ENCODE measurements around the gene FCHO1. TPM values are rescaled to one million over a fixed set of nuclear protein-coding genes. Genes with fewer than 3 reads are reported as not detected.

The FCHO1 gene
- total and polyA plus RNA-seq, 9 donors, result 0.38 to 1.3 (median 0.75) TPM

DNA sequence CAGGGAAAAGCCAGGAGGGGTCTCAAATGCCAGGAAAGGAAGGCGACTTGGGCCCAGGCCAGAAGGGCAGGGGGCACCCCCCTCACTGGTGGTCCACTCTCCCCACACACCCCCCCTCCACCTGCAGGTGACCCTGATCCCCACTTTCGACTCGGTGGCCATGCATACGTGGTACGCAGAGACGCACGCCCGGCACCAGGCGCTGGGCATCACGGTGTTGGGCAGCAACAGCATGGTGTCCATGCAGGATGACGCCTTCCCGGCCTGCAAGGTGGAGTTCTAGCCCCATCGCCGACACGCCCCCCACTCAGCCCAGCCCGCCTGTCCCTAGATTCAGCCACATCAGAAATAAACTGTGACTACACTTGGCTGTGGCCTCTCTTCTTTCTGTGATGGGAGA is 17.1 kb upstream of the FCHO1 start:
- Histone ChIP-seq H3K4me1 (ENCODE audit: control insufficient read depth, insufficient read depth, low read length) (peaks cover 3% of the 10 kb centered on the region), H3K4me3 (ENCODE audit: low read length) (no peak overlapping the region), H3K27me3 (ENCODE audit: control insufficient read depth, insufficient read depth, low read length) (no peaks in the 10 kb centered on the region), H3K27ac (ENCODE audit: low read length) (no peak overlapping the region), H3K36me3 (ENCODE audit: control insufficient read depth, insufficient read depth, low read length) (peaks cover 65% of the 10 kb centered on the region), H3K9me3 (replicated peaks; ENCODE audit: control insufficient read depth, low read depth, low read length) (peaks cover 3% of the 10 kb centered on the region)
- 91% methylated on average over 14 of the region's 16 CpGs for WGBS (ENCODE audit: insufficient coverage)
- DNase-seq, result no peak

DNA sequence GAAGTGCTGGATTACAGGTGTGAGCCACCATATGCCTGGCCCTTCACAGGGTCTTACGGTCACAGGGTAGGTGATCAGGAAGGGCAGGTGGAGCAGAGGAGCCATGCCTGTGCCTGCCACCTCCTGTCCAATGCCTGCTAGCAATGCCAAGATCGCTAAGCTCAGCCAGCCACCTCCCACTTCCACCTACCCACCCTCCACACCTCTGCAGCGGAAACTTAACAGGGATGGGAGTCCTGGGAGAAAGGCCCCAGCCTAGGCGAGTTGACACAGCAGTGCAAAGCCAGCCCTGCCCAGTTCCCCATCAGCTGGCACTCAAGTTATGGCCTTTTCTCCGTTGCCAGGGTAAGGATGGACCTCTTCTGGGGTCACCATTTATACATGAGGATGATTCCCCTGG is 15.9 kb upstream of the FCHO1 start:
- 100% methylated on average over 3 of the region's 5 CpGs for WGBS (ENCODE audit: insufficient coverage)
- H3K36me3 ChIP-seq (ENCODE audit: control insufficient read depth, insufficient read depth, low read length), result peaks cover 57% of the 10 kb centered on the region
- peaks cover 4% of the 10 kb centered on the region for H3K4me1 ChIP-seq (ENCODE audit: control insufficient read depth, insufficient read depth, low read length)
- H3K27ac ChIP-seq (ENCODE audit: low read length), result no peak overlapping the region
- H3K4me3 ChIP-seq (ENCODE audit: low read length), result no peak overlapping the region
- no peak for DNase-seq
- H3K27me3 ChIP-seq (ENCODE audit: control insufficient read depth, insufficient read depth, low read length), result no peaks in the 10 kb centered on the region
- H3K9me3 ChIP-seq (replicated peaks; ENCODE audit: control insufficient read depth, low read depth, low read length), result peaks cover 3% of the 10 kb centered on the region

DNA sequence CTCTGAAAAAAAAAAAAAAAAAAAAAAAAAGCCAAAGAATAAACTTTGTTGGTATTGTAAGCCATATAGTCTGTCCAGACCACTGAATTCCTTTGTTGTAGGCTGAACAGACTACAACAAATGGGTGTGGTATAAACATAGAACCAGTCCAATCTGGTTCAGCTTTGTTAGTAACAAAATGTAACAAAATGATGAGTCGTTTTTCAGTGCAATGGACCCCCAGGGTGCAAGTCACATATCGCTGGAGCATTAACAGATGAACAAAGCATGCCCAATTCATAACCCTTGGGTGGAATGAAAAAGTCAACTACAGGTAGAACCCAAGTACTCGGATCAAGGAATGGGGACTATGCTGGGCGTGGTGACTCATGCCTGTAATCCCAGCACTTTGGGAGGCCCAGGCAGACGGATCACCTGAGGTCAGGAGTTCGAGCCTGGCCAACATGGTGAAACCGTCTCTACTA is 13.6 kb upstream of the FCHO1 start:
- WGBS (ENCODE audit: insufficient coverage), result 89% methylated on average over 4 of the region's 7 CpGs

DNA sequence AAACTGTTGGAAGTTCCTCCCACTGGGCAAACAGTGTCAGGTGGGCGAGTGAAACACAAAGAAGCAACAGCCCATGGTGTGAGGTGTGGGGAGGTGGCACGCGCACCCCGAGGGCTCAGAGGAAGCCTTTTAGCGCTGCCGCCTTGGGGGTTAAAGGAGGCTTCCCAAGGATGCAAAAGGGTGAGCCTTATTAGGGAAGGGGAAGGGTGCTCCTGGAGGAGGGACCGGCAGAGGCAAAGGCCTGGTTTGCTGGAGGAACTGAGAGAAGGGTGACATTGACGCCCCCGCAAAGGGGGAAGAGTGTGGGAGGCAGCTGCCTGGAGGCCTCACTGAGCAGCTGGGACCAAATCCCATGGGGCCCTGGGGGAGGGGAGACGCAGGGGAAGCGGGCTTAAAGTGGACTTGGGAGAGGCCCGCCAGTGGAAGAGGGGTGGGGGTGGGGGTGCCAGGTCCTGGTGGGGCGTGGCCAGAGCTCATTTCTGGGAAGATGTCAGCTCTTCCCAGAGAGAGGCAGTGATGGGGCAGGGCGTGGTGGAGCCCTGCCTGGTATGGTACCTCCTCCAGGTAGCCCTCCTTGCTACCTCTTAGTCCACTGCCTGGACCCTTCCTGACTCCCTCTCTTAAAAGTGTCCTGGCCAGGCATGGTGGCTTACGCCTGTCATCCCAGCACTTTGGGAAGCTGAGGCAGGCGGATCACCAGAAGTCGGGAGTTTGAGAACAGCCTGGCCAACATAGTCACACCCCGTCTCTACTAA is 12.0 kb upstream of the FCHO1 start:
- Histone ChIP-seq H3K4me3 (ENCODE audit: low read length) (no peak overlapping the region), H3K4me1 (ENCODE audit: control insufficient read depth, insufficient read depth, low read length) (peaks cover 4% of the 10 kb centered on the region), H3K36me3 (ENCODE audit: control insufficient read depth, insufficient read depth, low read length) (peaks cover 20% of the 10 kb centered on the region), H3K27me3 (ENCODE audit: control insufficient read depth, insufficient read depth, low read length) (no peaks in the 10 kb centered on the region), H3K27ac (ENCODE audit: low read length) (no peak overlapping the region), H3K9me3 (replicated peaks; ENCODE audit: control insufficient read depth, low read depth, low read length) (no peaks in the 10 kb centered on the region)
- 62% methylated on average over 17 of the region's 18 CpGs for WGBS (ENCODE audit: insufficient coverage)
- peak; percentile 52 for DNase-seq

More for the DNA sequence above, 13.6 kb upstream of the FCHO1 start:
- Histone ChIP-seq H3K9me3 (replicated peaks; ENCODE audit: control insufficient read depth, low read depth, low read length) (no peaks in the 10 kb centered on the region), H3K4me3 (ENCODE audit: low read length) (no peak overlapping the region), H3K27me3 (ENCODE audit: control insufficient read depth, insufficient read depth, low read length) (no peaks in the 10 kb centered on the region), H3K27ac (ENCODE audit: low read length) (no peak overlapping the region), H3K4me1 (ENCODE audit: control insufficient read depth, insufficient read depth, low read length) (peaks cover 4% of the 10 kb centered on the region), H3K36me3 (ENCODE audit: control insufficient read depth, insufficient read depth, low read length) (peaks cover 36% of the 10 kb centered on the region)
- no peak for DNase-seq

DNA sequence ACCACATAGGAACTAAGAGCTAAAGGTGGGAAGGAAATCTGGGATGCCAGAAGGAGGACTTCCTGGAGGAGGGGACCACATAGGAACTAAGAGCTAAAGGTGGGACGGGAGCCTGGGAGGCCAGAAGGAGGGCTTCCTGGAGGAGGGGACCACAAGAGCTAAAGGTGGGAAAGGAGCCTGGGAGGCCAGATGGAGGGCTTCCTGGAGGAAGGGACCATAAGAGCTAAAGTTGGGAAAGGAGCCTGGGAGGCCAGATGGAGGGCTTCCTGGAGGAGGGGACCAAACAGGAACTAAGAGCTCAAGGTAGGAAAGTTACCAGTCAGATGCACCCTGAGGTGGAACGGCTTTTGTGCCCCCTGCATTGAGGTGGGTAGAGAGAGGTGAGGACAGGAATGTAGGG is 9.8 kb upstream of the FCHO1 start:
- Histone ChIP-seq H3K4me1 (ENCODE audit: control insufficient read depth, insufficient read depth, low read length) (peaks cover 4% of the 10 kb centered on the region), H3K36me3 (ENCODE audit: control insufficient read depth, insufficient read depth, low read length) (peaks cover 5% of the 10 kb centered on the region), H3K9me3 (replicated peaks; ENCODE audit: control insufficient read depth, low read depth, low read length) (no peaks in the 10 kb centered on the region), H3K27ac (ENCODE audit: low read length) (no peak overlapping the region), H3K27me3 (ENCODE audit: control insufficient read depth, insufficient read depth, low read length) (no peaks in the 10 kb centered on the region), H3K4me3 (ENCODE audit: low read length) (no peak overlapping the region)
- 87% methylated on average over 2 of the region's 2 CpGs for WGBS (ENCODE audit: insufficient coverage)
- no peak for DNase-seq

DNA sequence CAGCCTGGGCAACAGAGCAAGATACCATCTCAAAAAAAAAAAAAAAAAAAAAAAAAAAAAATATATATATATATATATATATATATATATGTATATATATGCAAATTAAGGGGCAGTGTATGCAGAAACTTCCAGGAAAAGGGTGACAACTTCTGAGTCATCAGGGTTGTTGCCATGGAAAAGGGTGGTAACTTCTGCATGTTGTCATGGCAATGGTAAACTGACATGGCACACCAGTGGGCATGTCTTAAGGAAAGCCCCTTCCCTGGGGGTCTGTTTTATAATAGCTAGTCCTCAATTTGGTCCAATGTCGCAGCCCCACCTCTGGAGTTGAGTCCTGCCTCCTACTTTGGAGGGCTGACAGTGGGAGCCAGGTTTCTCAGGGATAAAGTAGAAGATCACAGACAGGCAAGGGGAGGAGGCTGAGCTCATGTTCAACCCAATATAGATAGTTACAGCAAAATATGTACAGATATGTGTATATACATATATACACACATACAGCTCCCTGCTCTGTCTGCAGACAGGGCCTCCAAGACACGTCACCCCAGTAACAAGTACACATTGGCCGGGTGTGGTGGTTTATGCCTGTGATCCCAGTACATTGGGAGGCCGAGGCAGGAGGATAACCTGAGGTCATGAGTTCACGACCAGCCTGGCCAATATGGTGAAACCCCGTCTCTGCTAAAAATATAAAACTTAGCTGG is 7.2 kb upstream of the FCHO1 start:
- 78% methylated on average over 4 of the region's 6 CpGs for WGBS (ENCODE audit: insufficient coverage)
- Histone ChIP-seq H3K27me3 (ENCODE audit: control insufficient read depth, insufficient read depth, low read length) (no peaks in the 10 kb centered on the region), H3K27ac (ENCODE audit: low read length) (no peak overlapping the region), H3K36me3 (ENCODE audit: control insufficient read depth, insufficient read depth, low read length) (no peaks in the 10 kb centered on the region), H3K4me3 (ENCODE audit: low read length) (no peak overlapping the region), H3K4me1 (ENCODE audit: control insufficient read depth, insufficient read depth, low read length) (peaks cover 6% of the 10 kb centered on the region), H3K9me3 (replicated peaks; ENCODE audit: control insufficient read depth, low read depth, low read length) (no peaks in the 10 kb centered on the region)
- DNase-seq, result no peak

DNA sequence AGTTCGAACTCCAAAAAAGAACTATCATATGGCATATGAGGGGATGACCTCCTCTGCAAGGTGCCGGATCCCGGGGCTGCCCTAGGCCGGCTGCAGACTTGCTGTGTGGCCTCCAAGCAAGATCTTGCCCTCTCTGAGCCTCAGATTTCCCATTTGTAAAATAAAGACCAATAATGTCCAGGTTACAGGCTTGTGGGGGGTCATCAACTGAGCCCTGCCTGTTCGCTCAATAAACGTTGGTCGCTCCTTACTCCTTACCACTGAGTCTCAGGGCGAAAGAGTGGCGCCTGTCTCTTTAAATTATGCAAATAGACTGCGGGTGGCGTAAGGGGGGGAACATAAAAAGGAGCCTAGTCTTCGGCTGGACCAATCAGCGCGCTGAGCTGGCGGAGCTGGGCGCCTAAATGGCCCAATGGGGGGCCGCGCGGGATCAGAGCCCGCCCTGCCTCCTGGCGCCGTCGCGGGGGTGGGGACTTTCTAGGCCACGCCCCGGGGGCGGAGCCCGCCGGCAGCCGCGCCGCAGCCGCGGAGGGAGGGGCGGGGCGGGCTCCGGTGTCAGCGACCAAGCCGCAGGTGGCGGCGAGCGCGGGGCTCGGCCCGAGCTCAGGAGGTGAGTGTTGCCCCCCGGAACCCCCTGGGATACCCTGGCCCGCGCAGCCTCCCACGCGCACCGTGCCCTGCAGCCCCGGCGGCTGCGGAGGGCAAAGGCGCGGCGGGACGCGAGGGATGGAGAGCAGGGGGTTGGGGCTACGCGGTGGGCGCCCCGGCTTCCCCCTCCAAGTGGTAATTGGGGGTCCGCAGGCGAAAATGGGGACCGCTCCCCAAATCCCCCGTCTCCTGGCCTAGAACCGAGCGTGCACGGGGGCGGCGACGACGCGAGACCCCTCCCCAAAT is 3.8 kb upstream of the FCHO1 start:
- no peaks in the 10 kb centered on the region for H3K36me3 ChIP-seq (ENCODE audit: control insufficient read depth, insufficient read depth, low read length)
- peak overlapping the region; percentile 19 for H3K4me3 ChIP-seq (ENCODE audit: low read length)
- peaks cover 3% of the 10 kb centered on the region for H3K4me1 ChIP-seq (ENCODE audit: control insufficient read depth, insufficient read depth, low read length)
- WGBS (ENCODE audit: insufficient coverage), result 5% methylated on average over 44 of the region's 75 CpGs
- H3K27ac ChIP-seq (ENCODE audit: low read length), result no peak overlapping the region
- no peaks in the 10 kb centered on the region for H3K27me3 ChIP-seq (ENCODE audit: control insufficient read depth, insufficient read depth, low read length)
- peak; percentile 94 for DNase-seq
- no peaks in the 10 kb centered on the region for H3K9me3 ChIP-seq (replicated peaks; ENCODE audit: control insufficient read depth, low read depth, low read length)

DNA sequence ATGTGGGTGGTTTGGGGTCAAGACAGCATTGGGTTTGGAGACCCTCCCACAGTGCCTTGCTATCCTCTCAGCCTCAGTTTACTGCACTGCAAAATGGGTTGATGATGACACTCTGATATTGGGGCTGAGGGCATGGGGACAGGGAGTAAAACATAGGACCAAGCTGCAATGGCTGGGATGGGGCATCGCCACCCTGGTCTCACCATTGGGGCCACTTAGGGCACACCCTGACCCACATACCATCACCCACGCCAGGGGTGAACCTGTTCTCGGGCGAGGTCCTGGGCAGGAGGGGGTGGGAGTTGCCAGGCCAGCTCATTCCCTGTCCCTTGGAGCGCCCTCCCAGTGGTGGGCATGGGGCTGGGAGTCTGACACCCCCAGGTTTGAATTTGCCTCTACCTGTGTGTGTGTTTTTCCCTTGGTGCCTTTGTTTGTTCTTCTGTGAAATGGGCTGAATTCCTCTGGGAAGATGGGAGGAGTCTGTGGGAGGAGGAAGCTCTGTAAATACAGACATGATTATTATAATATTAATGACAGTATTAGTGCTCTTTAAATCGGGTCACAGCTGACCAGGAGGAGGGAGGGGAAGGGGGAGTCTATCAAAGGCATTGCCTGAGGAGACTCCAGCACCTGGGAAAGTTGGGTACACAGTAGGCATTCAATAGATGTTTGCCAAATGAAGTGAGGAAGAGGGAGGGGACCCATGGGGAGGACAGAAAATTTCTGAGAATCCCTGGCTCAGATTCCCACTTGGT is 2.2 kb upstream of the FCHO1 start:
- Histone ChIP-seq H3K27ac (ENCODE audit: low read length) (no peak overlapping the region), H3K27me3 (ENCODE audit: control insufficient read depth, insufficient read depth, low read length) (no peaks in the 10 kb centered on the region), H3K4me3 (ENCODE audit: low read length) (no peak overlapping the region), H3K4me1 (ENCODE audit: control insufficient read depth, insufficient read depth, low read length) (peaks cover 5% of the 10 kb centered on the region), H3K36me3 (ENCODE audit: control insufficient read depth, insufficient read depth, low read length) (no peaks in the 10 kb centered on the region), H3K9me3 (replicated peaks; ENCODE audit: control insufficient read depth, low read depth, low read length) (no peaks in the 10 kb centered on the region)
- DNase-seq, result no peak
- WGBS (ENCODE audit: insufficient coverage), result 25% methylated on average over 1 of the region's 6 CpGs

DNA sequence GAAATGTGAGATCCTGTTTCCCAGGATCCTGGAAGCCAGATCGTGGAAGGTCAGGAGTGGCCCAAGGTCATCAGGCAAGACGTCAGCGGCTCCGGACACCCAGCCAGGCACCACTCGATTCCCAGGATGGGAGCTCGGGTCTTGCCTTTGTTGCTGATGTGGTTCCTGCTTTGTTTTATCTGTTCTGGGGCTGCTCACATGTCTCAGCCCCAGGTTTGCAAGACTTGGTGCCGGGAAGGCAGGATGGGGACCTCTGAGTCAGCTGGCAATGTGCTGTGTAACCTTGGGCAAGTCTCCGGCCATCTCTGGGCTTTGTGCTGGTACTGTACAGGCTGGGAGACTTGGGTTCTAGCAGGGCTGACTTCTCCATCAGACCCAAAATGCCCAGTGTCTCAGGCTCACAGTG is 1.4 kb upstream of the FCHO1 start:
- H3K36me3 ChIP-seq (ENCODE audit: control insufficient read depth, insufficient read depth, low read length), result no peaks in the 10 kb centered on the region
- WGBS (ENCODE audit: insufficient coverage), result 24% methylated on average over 2 of the region's 8 CpGs
- H3K27me3 ChIP-seq (ENCODE audit: control insufficient read depth, insufficient read depth, low read length), result no peaks in the 10 kb centered on the region
- H3K27ac ChIP-seq (ENCODE audit: low read length), result no peak overlapping the region
- H3K4me3 ChIP-seq (ENCODE audit: low read length), result no peak overlapping the region
- peaks cover 5% of the 10 kb centered on the region for H3K4me1 ChIP-seq (ENCODE audit: control insufficient read depth, insufficient read depth, low read length)
- DNase-seq, result no peak
- no peaks in the 10 kb centered on the region for H3K9me3 ChIP-seq (replicated peaks; ENCODE audit: control insufficient read depth, low read depth, low read length)

All from muscle of leg (tissue), 11 donors.